Esophagus muscularis mucosa (tissue), 4 donors: ENCODE measurements around the gene DNAJC17. TPM values are rescaled to one million over a fixed set of nuclear protein-coding genes. Genes with fewer than 3 reads are reported as not detected.

Experiments
- DNase-seq: peaks from one replicate; pipeline ENCODE4 v3.0.0-alpha.2; 2017; ENCODE audit errors: extremely low spot score
- H3K27ac ChIP-seq, 4 donors: fragments of 200-600 bp; sonication (generic); replicated peaks in 1 of 4; 1 replicate in 3 of 4; 2 replicates in 1 of 4; pipeline ENCODE4 v1.5.1; 2016 to 2019; ENCODE audit warnings: mild to moderate bottlenecking in 1 of 4
- H3K27me3 ChIP-seq, 4 donors: fragments of 200-600 bp; sonication (generic); one replicate each; pipeline versions ENCODE4 v1.5.1 to v1.6.0; 2016 to 2019
- H3K36me3 ChIP-seq, 4 donors: fragments of 200-600 bp; sonication (generic); one replicate each; pipeline ENCODE4 v1.5.1; 2016 to 2019
- H3K4me1 ChIP-seq, 4 donors: fragments of 200-600 bp; sonication (generic); one replicate each; pipeline ENCODE4 v1.5.1; 2016 to 2019
- H3K4me3 ChIP-seq, 4 donors: fragments of 200-600 bp; sonication (generic); 1 replicate in 2 of 4; 2 replicates in 2 of 4; pipeline ENCODE4 v1.5.1; 2016 to 2019; ENCODE audit warnings: mild to moderate bottlenecking in 4 of 4, moderate library complexity in 1 of 4
- H3K9me3 ChIP-seq, 4 donors: fragments of 200-600 bp; sonication (generic); 1 replicate in 3 of 4; 2 replicates in 1 of 4; pipeline ENCODE4 v1.5.1; 2016 to 2019
- CTCF ChIP-seq, 3 experiments: fragments of 200-600 bp in 2 of 3; fragments of 450-650 bp in 1 of 3; sonication (generic) in 2 of 3; IDR thresholded peaks; one replicate each; pipeline ENCODE4 v1.5.1; 2017 to 2019; ENCODE audit warnings: antibody characterized with exemption in 3 of 3, mild to moderate bottlenecking in 2 of 3, moderate library complexity in 1 of 3
- EP300 ChIP-seq: sonication (generic); formaldehyde crosslinking; IDR thresholded peaks from one replicate; pipeline ENCODE4 v1.6.1; 2017; ENCODE audit warnings: antibody characterized with exemption
- POLR2A ChIP-seq: fragments of 450-650 bp; IDR thresholded peaks from one replicate; pipeline ENCODE4 v1.6.1; 2017; ENCODE audit warnings: antibody characterized with exemption, moderate library complexity, mild to moderate bottlenecking, low read depth
- POLR2AphosphoS5 ChIP-seq, 2 donors: sonication (generic); formaldehyde crosslinking; IDR thresholded peaks; one replicate each; pipeline ENCODE4 v1.6.1; 2017; ENCODE audit warnings: antibody characterized with exemption in 2 of 2
- WGBS: methylation state at CpG from one replicate; pipeline ENCODE4 v1.1.5; 2018; 5-methylcytosine and 5-hydroxymethylcytosine counted together
- intact Hi-C: fragments of 100-400 bp; cut with DNase I; formaldehyde crosslinking; loops from one replicate; pipeline ENCODE4 v1.15.1; 2023
- total RNA-seq, 4 donors: library from RNA; depleted of rRNA; stranded (reverse); fragments of >200 nt; gene quantifications; one replicate each; pipeline versions ENCODE4 v1.1.0 to v1.2.1, GENCODE V29; 2016

DNAJC17 gene
- total RNA-seq, 4 donors from 2014 or later, result 10.0 to 23.8 (median 13.9) TPM

GRCh38 chr15:40759961-40760360 lies 47.3 kb downstream of the DNAJC17 start:
- intact Hi-C loops, result loop anchor here (5.0 to 10.0 kb wide), 2 partner anchors 68 to 195 kb away; partner anchors contain the start of genes CCDC32 and RPUSD2
- no peak overlapping the region for H3K27ac ChIP-seq
- H3K4me1 ChIP-seq, result peaks cover 22 to 32% (median 31%) of the 10 kb centered on the region in 4 donors
- no peak overlapping the region for H3K4me3 ChIP-seq
- H3K36me3 ChIP-seq, result no peaks in the 10 kb centered on the region
- H3K27me3 ChIP-seq, result no peaks in the 10 kb centered on the region
- WGBS, result 96% methylated on average over 5 of the region's 5 CpGs
- H3K9me3 ChIP-seq, result no peaks in the 10 kb centered on the region
- DNase-seq, result no peak
- TF ChIP-seq EP300, result no peak
- TF ChIP-seq POLR2AphosphoS5 (IDR thresholded peaks at IDR 0.05), result no peak
- TF ChIP-seq POLR2A, result no peak
- TF ChIP-seq CTCF (IDR thresholded peaks at IDR 0.05), result no peak

- H3K27ac ChIP-seq, result no peak overlapping the region
- intact Hi-C loops, result loop anchor here (5.0 to 10.0 kb wide), 2 partner anchors 65 to 192 kb away; partner anchors contain the start of genes CCDC32 and RPUSD2
- no peaks in the 10 kb centered on the region for H3K9me3 ChIP-seq
- WGBS, result 57% methylated on average over 6 of the region's 6 CpGs
- H3K36me3 ChIP-seq, result peaks cover under 1 to 9% (median 7%) of the 10 kb centered on the region in 4 donors
- H3K27me3 ChIP-seq, result no peaks in the 10 kb centered on the region
- DNase-seq, result no peak
- TF ChIP-seq CTCF (IDR thresholded peaks at IDR 0.05) (no peak), POLR2AphosphoS5 (IDR thresholded peaks at IDR 0.05) (no peak), POLR2A (no peak), EP300 (no peak)
- H3K4me3 ChIP-seq, result no peak overlapping the region
- peaks cover 15 to 32% (median 26%) of the 10 kb centered on the region in 4 donors for H3K4me1 ChIP-seq
These were observed 50.3 kb downstream of the DNAJC17 start for GRCh38 chr15:40756938-40757337.

- Histone ChIP-seq H3K9me3 (no peaks in the 10 kb centered on the region), H3K4me3 (peak overlapping the region; percentile 64 to 99 (median 88)), H3K27me3 (no peaks in the 10 kb centered on the region), H3K4me1 (peaks cover 15 to 32% (median 26%) of the 10 kb centered on the region in 4 donors), H3K27ac (peak overlapping the region; percentile 72 to 86 (median 85)), H3K36me3 (peaks cover 6 to 21% (median 18%) of the 10 kb centered on the region in 4 donors)
- 62% methylated on average over 10 of the region's 10 CpGs for WGBS
- TF ChIP-seq EP300 (no peak), POLR2A (no peak), POLR2AphosphoS5 (IDR thresholded peaks at IDR 0.05) (no peak), CTCF (IDR thresholded peaks at IDR 0.05) (no peak)
- no peak for DNase-seq
- intact Hi-C loops, result loop anchor here (2.0 to 10.0 kb wide), 3 partner anchors 51 to 191 kb away; partner anchors contain the start of genes CCDC32, DNAJC17, RPUSD2 and ZFYVE19
These were observed 51.5 kb downstream of the DNAJC17 start for GRCh38 chr15:40755812-40756208.

- peak within 1 kb of the TSS; percentile 64 to 99 (median 88) for H3K4me3 ChIP-seq
- DNase-seq, result peak; percentile 95
- no peaks in the 10 kb centered on the region for H3K9me3 ChIP-seq
- H3K27ac ChIP-seq, result peak within 1 kb of the TSS; percentile 72 to 86 (median 85)
- intact Hi-C loops, result loop anchor here (2.0 to 10.0 kb wide), 4 partner anchors 52 to 190 kb away; partner anchors contain the start of genes CCDC32, DNAJC17, RPUSD2 and ZFYVE19
- under 1% methylated on average over 40 of the region's 66 CpGs for WGBS
- H3K36me3 ChIP-seq, result peaks cover 12 to 27% (median 24%) of the 10 kb centered on the region in 4 donors
- H3K27me3 ChIP-seq, result no peaks in the 10 kb centered on the region
- peaks cover 15 to 32% (median 26%) of the 10 kb centered on the region in 4 donors for H3K4me1 ChIP-seq
- no peak for TF ChIP-seq POLR2A
- TF ChIP-seq CTCF (IDR thresholded peaks at IDR 0.05), result peak in 2 of 3 experiments; percentile 17 to 41
- TF ChIP-seq POLR2AphosphoS5 (IDR thresholded peaks at IDR 0.05), result peak; percentile 85 to 91
- no peak for TF ChIP-seq EP300
These were observed 52.1 kb downstream of the DNAJC17 start, which contains the start of gene RMDN3 for GRCh38 chr15:40754883-40755811. TSS of gene RMDN3 (minus strand) at chr15:40755254. CDS start at chr15:40754783, 471 bp downstream.
